Stimulated activated CD8-positive, alpha-beta memory T cell treated with anti-CD3 and anti-CD28 coated beads, Interleukin-15, amount 100 ng/mL, for 1 hour (primary cell): ENCODE data around the gene BMP3.
"Not testable (repeated sequence)": the region's sequence is repeated elsewhere in the genome, so short reads cannot be mapped to it uniquely, and the experiment has no call there.

Experiments used
- DNase-seq: peaks from one replicate; pipeline ENCODE4 v3.0.0-alpha.2; 2020; ENCODE audit warnings: low read depth

The BMP3 gene

GRCh38 chr4:81030061-81030980 is at the start of gene BMP3:
Gene BMP3 (plus strand): TSS chr4:81030708. CDS start chr4:81031285, 577 bp downstream.
- no peak for DNase-seq

- no peak for DNase-seq
These were observed 44.5 kb upstream of the BMP3 start for GRCh38 chr4:80986011-80986410.

- no peak for DNase-seq
These were observed 40.5 kb upstream of the BMP3 start for GRCh38 chr4:80989921-80990544.

DNA sequence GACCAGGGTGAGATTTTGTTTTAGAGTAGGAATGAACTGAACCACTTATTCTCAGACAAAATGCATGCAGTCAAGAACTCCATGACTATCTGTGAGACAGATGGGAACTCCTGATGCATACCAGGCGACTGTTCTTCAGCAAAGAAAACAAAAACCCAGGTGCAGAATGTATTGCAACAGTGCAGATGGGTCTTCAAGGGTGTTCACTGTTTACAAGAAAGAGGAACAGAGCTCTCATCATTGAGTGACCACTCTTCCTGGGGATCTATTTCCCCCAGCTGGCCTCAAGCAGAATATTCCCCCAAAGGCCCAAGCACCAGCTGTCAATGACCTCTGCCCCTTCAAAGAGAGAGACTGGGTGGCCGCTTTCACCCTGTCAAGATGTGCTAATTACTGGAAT is 39.7 kb upstream of the BMP3 start:
- DNase-seq: no peak

- DNase-seq: no peak
These were observed 30.6 kb upstream of the BMP3 start for GRCh38 chr4:80999943-81000342.

DNA sequence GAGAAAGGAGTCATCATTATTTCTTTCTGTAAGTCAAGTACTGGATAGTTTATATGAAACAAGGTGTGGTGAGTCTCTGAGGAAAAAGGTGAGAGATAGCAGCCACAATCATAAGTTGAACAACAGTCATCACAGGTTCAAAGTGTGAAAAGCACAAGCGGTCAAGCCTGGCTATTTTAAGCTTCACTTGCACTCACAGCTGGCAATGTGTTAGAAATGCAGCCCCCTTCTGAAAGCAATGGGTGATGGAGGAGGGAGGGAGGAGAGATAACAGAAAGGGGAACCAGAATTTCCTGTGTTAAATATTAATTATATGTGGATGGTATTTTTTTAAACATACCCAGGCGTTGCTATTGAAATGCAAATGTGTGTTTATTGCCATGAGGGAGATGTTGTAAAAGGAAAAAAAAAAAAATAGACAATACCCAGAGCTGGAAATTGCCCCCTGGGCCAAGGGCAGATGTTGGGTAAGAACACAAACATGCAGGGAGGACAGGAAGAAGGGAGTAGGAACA is 26.9 kb upstream of the BMP3 start:
- DNase-seq: no peak

- no peak for DNase-seq
These were observed 23.1 kb upstream of the BMP3 start for GRCh38 chr4:81007417-81007816.

DNA sequence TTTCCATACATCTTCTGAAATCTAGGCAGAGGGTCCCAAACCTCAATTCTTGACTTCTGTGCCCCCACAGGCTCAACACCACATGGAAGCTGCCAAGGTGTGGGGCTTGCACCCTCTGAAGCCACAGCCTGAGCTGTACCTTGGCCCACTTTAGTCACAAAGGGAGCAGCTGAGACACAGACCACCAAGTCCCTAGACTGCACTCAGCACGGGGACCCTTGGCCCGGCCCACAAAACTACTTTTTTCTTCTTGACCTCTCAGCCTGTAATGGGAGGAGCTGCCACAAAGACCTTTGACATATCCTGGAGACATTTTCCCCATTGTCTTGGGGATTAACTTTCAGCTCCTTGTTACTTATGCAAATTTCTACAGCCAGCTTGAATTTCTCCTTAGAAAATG is 13.9 kb upstream of the BMP3 start:
- not testable (repeated sequence) for DNase-seq

DNA sequence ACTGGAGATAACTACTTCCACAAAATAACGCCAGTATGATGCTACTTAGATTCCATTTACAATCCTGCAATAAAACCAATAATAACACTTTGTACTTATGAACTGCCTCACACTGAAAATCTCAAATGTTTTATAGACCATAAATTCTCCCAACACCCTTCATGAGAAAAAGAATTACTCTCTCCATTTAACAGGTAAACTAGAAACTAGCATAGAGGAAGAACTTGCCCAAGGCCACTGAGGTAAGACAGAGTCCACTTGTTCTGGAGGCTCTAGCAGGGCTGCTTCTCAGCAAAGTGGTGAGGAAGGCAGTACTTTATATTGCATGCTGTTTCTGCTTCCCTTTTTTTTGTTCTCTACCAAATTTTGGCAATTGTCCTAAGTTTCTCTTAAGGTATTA is 11.5 kb upstream of the BMP3 start:
- no peak for DNase-seq

DNA sequence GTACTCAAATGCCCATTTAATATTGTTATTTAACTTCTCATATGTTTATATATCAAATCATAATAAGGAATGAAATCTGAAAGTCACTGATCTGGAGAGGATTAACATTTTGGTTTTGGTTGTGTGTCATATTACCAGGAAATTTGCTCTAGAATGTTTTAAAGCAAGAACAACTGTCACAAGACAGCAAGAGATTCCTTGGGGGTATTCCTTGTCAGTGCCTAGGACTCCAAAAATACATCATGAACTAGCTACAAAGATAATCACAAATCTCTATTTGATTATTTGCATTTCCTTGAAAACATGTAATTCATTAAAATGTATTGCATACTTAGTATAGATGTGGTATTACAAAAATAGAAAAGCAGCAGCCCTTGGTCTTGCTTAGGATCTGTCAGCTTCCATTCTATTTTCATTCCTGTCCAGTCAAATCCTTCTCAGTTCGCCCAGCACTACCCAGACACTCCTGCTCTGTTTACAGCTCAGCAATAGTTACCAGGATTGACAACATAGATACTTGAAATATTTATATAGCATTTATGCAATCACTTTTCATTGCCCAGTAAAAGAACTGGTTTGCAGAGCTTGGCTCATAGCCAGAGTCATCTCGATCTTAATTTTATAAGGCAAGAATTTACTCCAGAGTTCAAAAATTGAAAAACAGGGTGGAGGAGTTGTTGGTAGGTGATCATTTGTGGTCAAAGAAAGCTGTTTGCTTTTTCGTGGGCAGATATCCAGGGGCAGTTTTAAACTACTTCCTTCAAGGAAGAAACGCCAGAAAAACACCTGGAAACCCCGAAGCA is 9.2 kb upstream of the BMP3 start:
- DNase-seq: no peak

DNA sequence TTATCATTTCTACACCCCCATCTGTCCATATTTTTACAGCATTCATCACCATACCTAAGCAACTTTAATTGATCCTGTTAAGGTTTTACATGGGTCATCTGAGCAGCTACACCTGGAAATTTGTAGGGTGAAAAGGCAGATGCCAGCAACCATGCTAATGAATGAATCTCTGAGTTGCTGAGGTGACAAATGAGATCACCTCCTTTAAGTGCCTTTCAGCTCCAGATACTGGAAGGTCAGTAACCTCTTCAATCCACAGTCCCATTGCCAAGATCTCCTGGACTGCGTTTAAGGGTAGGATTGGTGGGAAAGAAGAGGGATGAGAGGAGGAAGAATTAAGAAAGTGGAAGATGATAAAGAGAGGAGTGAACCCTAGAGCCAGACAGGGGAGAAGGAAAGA is 8.5 kb upstream of the BMP3 start:
- DNase-seq: no peak

DNA sequence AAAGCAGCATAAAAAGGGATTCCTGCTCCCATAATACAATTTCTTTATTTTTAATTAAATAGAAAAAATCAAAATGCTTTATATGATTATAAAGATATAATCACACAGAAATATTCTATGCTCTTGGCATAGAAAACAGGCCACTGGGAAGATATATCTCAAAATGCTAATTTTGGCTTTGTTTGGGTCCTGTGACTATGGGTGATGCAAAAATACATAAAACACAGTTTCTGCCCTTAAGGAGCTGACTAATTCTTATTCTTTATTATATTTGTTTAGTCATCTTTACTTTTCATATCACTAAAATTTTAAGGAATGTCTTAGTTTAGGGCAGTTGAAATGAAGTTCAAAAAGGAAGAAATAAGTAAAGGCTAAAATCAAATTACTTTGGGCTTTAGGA is 7.0 kb upstream of the BMP3 start:
- DNase-seq: no peak

- no peak for DNase-seq
These were observed 678 bp downstream of the BMP3 start for GRCh38 chr4:81030981-81031791.

DNA sequence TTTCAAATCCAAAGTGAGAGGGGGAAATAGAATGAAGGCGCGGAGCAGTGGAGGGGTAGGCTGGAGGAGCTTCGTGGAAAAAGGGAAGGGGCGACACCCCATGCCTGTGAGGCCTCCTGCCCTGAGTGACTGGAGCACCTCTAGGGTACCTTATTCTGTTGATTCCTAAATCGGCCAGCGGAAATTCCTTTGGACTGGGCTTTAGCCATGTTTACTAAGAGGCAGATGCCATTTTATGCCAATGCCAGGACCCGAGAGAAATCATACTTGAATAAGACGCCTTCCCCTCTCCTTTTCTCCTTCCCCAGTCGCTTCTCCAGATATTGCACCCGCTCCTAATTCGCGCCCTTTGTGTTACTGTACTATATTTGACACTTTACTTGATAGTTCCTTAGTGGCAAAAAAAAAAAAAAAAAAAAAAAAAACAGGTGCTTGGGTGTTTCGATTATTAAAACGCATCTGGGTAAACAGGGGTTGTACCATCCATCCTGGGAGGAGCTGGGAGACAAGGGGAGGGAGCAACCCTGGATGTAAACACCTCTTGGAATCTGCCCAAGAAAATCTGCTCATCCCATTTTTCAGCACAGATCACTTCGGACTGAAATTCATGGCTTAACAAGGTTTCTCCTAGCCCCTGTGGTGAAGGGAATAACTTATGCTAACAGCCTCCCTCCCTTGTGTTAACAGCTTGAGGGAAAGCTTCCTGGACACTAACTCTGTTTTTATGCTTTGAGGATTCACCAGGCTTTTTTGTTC is 1.5 kb downstream of the BMP3 start:
- DNase-seq: no peak

- no peak for DNase-seq
These were observed 2.5 kb downstream of the BMP3 start for GRCh38 chr4:81032771-81033684.

DNA sequence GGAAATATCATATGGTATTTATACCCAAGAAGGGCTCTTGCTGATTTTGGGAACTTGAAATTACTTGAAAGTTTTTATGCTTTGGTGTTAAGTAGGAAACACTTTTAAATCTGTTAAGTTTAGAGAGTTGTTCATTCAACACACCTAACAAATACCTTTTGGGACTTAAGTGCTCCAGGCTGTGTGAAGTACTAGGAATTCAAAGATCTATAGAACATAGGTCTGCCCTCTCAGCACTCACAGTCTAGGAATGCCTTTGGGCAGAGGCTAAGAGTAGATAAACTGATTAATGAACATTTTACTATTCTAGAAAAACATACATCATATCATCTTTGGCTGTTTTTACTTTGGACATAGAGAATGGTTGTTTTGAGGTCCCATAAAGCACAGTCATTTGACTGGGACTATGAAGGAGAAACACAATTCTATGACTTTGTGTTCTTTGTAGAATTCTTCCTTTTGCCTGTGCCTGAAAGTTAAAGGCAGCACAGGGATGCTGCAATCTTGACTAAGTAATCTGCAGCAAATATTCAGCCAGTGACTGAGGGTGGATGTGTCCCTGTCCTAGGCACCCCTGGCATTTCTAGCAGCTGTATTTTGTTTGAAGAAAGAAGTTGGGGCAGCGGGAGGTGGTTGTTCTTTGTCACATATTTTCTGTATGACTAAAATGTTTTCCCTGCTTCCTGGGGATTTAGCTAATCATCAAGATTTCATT is 8.3 kb downstream of the BMP3 start:
- DNase-seq: no peak

DNA sequence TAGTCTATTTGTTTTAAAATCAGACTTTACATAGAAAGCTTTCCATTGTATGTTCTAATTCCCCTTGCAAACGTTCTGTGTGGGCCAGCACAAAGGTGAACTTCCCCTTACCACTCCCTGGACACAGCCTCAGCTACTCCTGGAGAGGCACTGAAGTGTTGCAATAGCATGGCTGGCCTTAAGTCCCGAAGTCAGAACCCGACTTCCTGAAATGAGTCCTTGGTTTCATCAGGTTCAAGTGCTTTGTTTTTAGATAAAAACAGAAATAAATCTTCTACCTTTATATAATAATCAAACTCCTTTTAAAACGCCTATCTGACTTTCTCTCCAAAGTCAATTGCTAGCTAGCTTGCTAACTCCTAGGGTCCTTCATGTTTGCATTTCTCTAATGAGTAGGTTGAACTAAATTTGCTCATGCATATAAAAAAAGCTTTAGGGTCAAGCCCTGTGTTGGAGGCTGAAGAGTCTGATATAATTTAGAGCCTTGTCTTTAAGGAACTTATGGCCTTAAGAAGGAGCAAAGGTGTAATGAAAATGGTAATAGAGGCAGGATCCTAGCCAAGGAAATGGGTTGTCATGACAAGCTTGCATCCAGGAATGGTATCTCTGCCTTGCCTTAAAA is 9.0 kb downstream of the BMP3 start:
- DNase-seq: no peak

- DNase-seq: no peak
These were observed 9.6 kb downstream of the BMP3 start for GRCh38 chr4:81040012-81040659.
